Measurements from ENCODE around the gene CITED4. TPM values are rescaled to one million over a fixed set of nuclear protein-coding genes. Genes with fewer than 3 reads are reported as not detected.

CITED4 gene
- total and polyA plus RNA-seq, 9 of the 15 experiments (the other 6 are each of a cell fraction or from before 2014, with no cell fraction given): 0.11 to 1.2 (median 0.17) TPM; not detected in 2

DNA sequence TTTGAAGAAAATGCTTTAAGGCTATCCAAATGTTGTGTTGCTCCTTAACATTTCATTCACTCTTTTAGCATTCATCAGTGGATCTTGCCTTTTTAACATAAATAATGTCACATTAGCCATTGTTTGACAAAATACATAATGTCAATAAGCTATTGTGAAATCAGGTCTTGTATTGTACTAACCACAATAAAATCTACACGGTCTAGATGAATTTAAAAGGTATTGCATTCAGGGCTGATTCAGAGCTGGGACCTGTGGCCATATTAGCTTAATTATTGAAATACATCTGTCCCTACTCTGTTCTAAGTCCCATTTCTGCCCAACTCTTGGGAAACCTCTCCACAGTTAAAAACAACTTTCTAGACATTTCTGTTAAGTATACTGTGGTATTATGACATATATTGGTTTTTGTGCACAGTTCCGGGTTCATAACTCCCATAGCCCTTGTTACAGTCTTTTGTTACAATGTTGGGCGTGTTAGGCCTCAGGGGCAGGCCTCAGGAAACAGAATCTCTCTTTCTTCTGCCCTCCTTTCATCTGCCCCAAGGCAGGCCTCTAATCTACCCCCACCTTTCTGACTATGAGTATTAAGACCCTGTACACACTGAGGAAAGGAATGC, 44.7 kb upstream of the CITED4 start:
- H3K27ac ChIP-seq (ENCODE audit: extremely low read depth, low read depth, low read length): no peak overlapping the region
- BruUV-seq (replicated peaks): no TSS peak
- TF ChIP-seq SP2 (IDR thresholded peaks at IDR 0.05; ENCODE audit: extremely low read depth, low read depth, low read length, poor library complexity, severe bottlenecking) (no peak), BCOR (IDR thresholded peaks at IDR 0.05) (no peak), RBFOX2 (IDR thresholded peaks at IDR 0.05; ENCODE audit: low read depth, low read length) (no peak), ZNF584 (CRISPR knock-in tag; IDR thresholded peaks at IDR 0.05; ENCODE audit: low read depth) (no peak), CEBPB (tag; IDR thresholded peaks at IDR 0.05) (peak; percentile 64; the same call in 1 of the 2 replicates), CEBPG (CRISPR knock-in tag; IDR thresholded peaks at IDR 0.05) (no peak), CEBPG (tag; conservative IDR thresholded peaks at IDR 0.05 in 1 of 2, IDR thresholded peaks at IDR 0.05 in 1 of 2) (peak; percentile 20 to 35; a peak in 2 of 4 replicates)
- TF ChIP-seq, protein P1, sequence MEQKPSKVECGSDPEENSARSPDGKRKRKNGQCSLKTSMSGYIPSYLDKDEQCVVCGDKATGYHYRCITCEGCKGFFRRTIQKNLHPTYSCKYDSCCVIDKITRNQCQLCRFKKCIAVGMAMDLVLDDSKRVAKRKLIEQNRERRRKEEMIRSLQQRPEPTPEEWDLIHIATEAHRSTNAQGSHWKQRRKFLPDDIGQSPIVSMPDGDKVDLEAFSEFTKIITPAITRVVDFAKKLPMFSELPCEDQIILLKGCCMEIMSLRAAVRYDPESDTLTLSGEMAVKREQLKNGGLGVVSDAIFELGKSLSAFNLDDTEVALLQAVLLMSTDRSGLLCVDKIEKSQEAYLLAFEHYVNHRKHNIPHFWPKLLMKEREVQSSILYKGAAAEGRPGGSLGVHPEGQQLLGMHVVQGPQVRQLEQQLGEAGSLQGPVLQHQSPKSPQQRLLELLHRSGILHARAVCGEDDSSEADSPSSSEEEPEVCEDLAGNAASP (IDR thresholded peaks at IDR 0.05): no peak
- TF ChIP-seq, protein P2, sequence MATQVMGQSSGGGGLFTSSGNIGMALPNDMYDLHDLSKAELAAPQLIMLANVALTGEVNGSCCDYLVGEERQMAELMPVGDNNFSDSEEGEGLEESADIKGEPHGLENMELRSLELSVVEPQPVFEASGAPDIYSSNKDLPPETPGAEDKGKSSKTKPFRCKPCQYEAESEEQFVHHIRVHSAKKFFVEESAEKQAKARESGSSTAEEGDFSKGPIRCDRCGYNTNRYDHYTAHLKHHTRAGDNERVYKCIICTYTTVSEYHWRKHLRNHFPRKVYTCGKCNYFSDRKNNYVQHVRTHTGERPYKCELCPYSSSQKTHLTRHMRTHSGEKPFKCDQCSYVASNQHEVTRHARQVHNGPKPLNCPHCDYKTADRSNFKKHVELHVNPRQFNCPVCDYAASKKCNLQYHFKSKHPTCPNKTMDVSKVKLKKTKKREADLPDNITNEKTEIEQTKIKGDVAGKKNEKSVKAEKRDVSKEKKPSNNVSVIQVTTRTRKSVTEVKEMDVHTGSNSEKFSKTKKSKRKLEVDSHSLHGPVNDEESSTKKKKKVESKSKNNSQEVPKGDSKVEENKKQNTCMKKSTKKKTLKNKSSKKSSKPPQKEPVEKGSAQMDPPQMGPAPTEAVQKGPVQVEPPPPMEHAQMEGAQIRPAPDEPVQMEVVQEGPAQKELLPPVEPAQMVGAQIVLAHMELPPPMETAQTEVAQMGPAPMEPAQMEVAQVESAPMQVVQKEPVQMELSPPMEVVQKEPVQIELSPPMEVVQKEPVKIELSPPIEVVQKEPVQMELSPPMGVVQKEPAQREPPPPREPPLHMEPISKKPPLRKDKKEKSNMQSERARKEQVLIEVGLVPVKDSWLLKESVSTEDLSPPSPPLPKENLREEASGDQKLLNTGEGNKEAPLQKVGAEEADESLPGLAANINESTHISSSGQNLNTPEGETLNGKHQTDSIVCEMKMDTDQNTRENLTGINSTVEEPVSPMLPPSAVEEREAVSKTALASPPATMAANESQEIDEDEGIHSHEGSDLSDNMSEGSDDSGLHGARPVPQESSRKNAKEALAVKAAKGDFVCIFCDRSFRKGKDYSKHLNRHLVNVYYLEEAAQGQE (IDR thresholded peaks at IDR 0.05; ENCODE audit: borderline replicate concordance): no peak
- TF ChIP-seq, protein P2 (CRISPR knock-in tag; IDR thresholded peaks at IDR 0.05; ENCODE audit: low read depth): no peak
- no peaks in the 10 kb centered on the region for H4K20me1 ChIP-seq (replicated peaks; ENCODE audit: control insufficient read depth, insufficient read depth, low read length)
- WGBS (ENCODE audit: insufficient coverage, low coverage, missing lambda C conversion rate): 50% methylated on average over 3 of the region's 3 CpGs
- H3K79me2 ChIP-seq (ENCODE audit: control insufficient read depth, insufficient read depth, low read length): no peaks in the 10 kb centered on the region
- ATAC-seq: no peak
- peak overlapping the region; percentile 40 for H2AFZ ChIP-seq (ENCODE audit: low read depth, low read length)
- no peaks in the 10 kb centered on the region for H3K9me3 ChIP-seq (replicated peaks; ENCODE audit: control insufficient read depth, insufficient read depth, low read depth, low read length)
- H3K4me1 ChIP-seq (replicated peaks in 1 of 2; ENCODE audit: control insufficient read depth in 2 of 2, insufficient read depth in 2 of 2, low read length in 2 of 2): peaks cover 0 to 3% of the 10 kb centered on the region in 2 experiments; a peak in 1 of 5 replicates
- FAIRE-seq: no peak
- no peak overlapping the region for H3K9ac ChIP-seq (ENCODE audit: insufficient read depth in 1 of 2, low read depth in 2 of 2, low read length in 2 of 2)
- no peak overlapping the region for H3K4me2 ChIP-seq (ENCODE audit: insufficient read depth, low read length)
- H3K27me3 ChIP-seq (ENCODE audit: control insufficient read depth in 2 of 2, insufficient read depth in 2 of 2, low read length in 2 of 2): no peaks in the 10 kb centered on the region
- intact Hi-C loops (cut with micrococcal nuclease): no loop called here
- H3K36me3 ChIP-seq (ENCODE audit: control insufficient read depth, insufficient read depth, low read length): no peaks in the 10 kb centered on the region
- no peaks in the 10 kb centered on the region for H3K9me1 ChIP-seq (ENCODE audit: control insufficient read depth, insufficient read depth, low read length)
- CTCF ChIA-PET (ENCODE audit: low intra/inter-chr PET ratio): no interaction called here
- no peak overlapping the region for H3K4me3 ChIP-seq
- in situ Hi-C loops (cut with MboI): no loop called here
- no peak for DNase-seq (ENCODE audit: extremely low read depth in 1 of 4, low spot score in 3 of 4)
- POLR2A ChIA-PET: interaction anchor here (0.5 to 1.4 kb wide), 3 partner anchors 22 to 521 kb away, joined by 3 to 4 read pairs (median 3); no protein-coding TSS in a partner anchor

Measured in K562 (cell line).